Pancreas (tissue), 10 donors: ENCODE data around the gene ROR1. TPM values are rescaled to one million over a fixed set of nuclear protein-coding genes. Genes with fewer than 3 reads are reported as not detected.

Experiments
- ATAC-seq, 4 donors: fragments of 200-7000 bp; cut with Tn5 transposase; one replicate each; pipeline versions ENCODE4 v1.8.0 to v1.9.1; 2020; ENCODE audit warnings: mild to moderate bottlenecking in 4 of 4, moderate library complexity in 4 of 4
- DNase-seq, 6 donors: peaks; one replicate each; pipeline ENCODE4 v3.0.0-alpha.2; 2020
- FAIRE-seq: peaks from 2 replicates; lab custom pipeline; 2012; peaks lifted over from hg19 to GRCh38; lab: Jason Lieb, UNC
- H3K27ac ChIP-seq, 4 donors: fragments of 200-600 bp; sonication (generic); 1 replicate in 3 of 4; 2 replicates in 1 of 4; pipeline versions ENCODE4 v1.5.0 to v1.8.0; 2020
- H3K27me3 ChIP-seq, 4 donors: fragments of 200-600 bp; one replicate each; pipeline ENCODE4 v1.8.0; 2021
- H3K36me3 ChIP-seq, 3 donors: fragments of 200-600 bp; sonication (generic) in 1 of 3; one replicate each; pipeline versions ENCODE4 v1.5.0 to v1.8.0; 2020 to 2021
- H3K4me1 ChIP-seq, 3 donors: fragments of 200-600 bp; one replicate each; pipeline ENCODE4 v1.8.0; 2021
- H3K4me3 ChIP-seq, 4 donors: fragments of 200-600 bp; sonication (generic) in 2 of 4; one replicate each; pipeline versions ENCODE4 v1.5.0 to v1.8.0; 2020 to 2021
- H3K9me3 ChIP-seq, 4 donors: fragments of 200-600 bp; one replicate each; pipeline ENCODE4 v1.8.0; 2021
- WGBS, 2 donors: extraction: QIAGEN DNeasy Blood & Tissue Kit; methylation state at CpG; one replicate each; pipeline ENCODE4 v1.1.7; 2013; 5-methylcytosine and 5-hydroxymethylcytosine counted together
- intact Hi-C, 3 donors: fragments of 100-400 bp; cut with DNase I; formaldehyde crosslinking; loops; one replicate each; pipeline versions ENCODE4 v1.11.1 to v1.14.2; 2022
- polyA plus RNA-seq, 2 donors: library from polyadenylated mRNA; stranded (reverse); fragments of 200-250 nt; gene quantifications; one replicate each; pipeline ENCODE4 v1.2.3, GENCODE V29; 2013
- total RNA-seq, 6 donors: library from RNA; stranded (reverse); fragmentation: NEBNext Ultra II Directional in 4 of 6; extraction: Animal tissue kit (Norgen Biotek cat#: 25700) in 4 of 6; gene quantifications; one replicate each; pipeline versions ENCODE4 v1.2.1 to v1.2.4, GENCODE V29; 2021 to 2023
- TF ChIP-seq, protein P1 (sequence below), 4 donors: fragments of 200-600 bp; sonication (generic) in 3 of 4; IDR thresholded peaks; one replicate each; pipeline versions ENCODE4 v1.5.0 to v1.8.0; 2021; ENCODE audit warnings: antibody characterized with exemption in 4 of 4
- donor health status: healthy with polysubstance abuse.
- donor health status: DM: no; HTN: no; CAD: no; lungs with moderate emphysema.
- donor health status: DM: no; HTN: no; CAD: no.
- donor health status: control.
- donor health status: control.
- donor health status: Bipolar disorder and iron deficiency.
- donor health status: DM: yes; HTN: yes; CAD: no.
- donor health status: DM: no; HTN: no; CAD: no.
- donor health status: DM: no; HTN: no; CAD: no.
- donor health status: DM: yes; HTN: yes; CAD: no.

Gene ROR1
- total and polyA plus RNA-seq, 8 donors = 1.3 to 18.5 (median 7.3) TPM

DNA sequence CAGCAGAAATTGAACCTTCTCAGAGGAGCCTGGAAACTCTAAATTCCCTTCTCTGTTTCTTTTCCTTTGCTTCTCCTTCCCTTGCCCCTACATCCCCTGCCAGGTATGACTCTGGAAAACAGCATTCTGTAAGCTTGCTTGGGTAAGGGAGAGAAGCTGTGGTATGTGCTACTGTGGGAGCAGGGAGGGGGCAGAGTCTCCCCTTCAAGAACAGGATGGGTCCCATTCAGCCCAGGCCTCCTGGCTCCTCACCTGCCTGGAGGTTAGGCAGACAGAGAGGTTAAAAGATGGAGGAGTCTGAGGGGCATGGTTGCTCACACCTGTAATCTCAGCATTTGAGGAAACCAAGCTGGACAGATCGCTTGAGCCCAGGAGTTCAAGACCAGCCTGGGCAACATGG lies 389.0 kb downstream of the ROR1 start:
- intact Hi-C loops = no loop called here
- H3K36me3 ChIP-seq = peaks cover 0 to 12% (median 6%) of the 10 kb centered on the region in 3 donors
- H3K4me3 ChIP-seq = no peak overlapping the region
- TF ChIP-seq, protein P1, sequence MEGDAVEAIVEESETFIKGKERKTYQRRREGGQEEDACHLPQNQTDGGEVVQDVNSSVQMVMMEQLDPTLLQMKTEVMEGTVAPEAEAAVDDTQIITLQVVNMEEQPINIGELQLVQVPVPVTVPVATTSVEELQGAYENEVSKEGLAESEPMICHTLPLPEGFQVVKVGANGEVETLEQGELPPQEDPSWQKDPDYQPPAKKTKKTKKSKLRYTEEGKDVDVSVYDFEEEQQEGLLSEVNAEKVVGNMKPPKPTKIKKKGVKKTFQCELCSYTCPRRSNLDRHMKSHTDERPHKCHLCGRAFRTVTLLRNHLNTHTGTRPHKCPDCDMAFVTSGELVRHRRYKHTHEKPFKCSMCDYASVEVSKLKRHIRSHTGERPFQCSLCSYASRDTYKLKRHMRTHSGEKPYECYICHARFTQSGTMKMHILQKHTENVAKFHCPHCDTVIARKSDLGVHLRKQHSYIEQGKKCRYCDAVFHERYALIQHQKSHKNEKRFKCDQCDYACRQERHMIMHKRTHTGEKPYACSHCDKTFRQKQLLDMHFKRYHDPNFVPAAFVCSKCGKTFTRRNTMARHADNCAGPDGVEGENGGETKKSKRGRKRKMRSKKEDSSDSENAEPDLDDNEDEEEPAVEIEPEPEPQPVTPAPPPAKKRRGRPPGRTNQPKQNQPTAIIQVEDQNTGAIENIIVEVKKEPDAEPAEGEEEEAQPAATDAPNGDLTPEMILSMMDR (IDR thresholded peaks at IDR 0.05) = no peak
- no peaks in the 10 kb centered on the region for H3K27me3 ChIP-seq
- peaks cover 0 to 8% (median 6%) of the 10 kb centered on the region in 3 donors for H3K4me1 ChIP-seq
- ATAC-seq (no peak), FAIRE-seq (no peak), DNase-seq (no peak)
- no peak overlapping the region for H3K27ac ChIP-seq
- 95 to 100% methylated on average over 1 of the region's 1 CpG for WGBS, 2 donors
- no peaks in the 10 kb centered on the region for H3K9me3 ChIP-seq

DNA sequence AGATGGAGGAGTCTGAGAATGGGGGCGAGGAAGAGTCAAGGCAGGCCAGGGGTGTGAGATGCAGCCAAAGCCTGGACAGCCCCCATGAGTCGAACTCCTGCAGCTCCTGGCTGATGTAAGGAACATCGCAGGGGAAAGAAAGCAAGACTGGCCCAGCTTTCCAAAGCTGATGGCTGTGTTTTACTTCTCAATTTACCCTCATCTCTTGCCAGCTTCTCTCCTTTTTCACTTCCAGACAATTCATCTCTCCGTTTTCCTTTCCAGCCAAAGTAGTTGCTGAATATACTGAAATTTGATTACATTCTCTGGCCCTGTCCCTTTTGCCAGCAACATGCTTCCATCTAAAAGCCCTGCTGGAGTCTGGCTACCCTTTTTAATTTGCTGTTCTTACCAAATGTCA lies 389.6 kb downstream of the ROR1 start:
- peak in 1 of 4 donors; percentile 13 for ATAC-seq
- TF ChIP-seq, protein P1 (IDR thresholded peaks at IDR 0.05) = no peak

DNA sequence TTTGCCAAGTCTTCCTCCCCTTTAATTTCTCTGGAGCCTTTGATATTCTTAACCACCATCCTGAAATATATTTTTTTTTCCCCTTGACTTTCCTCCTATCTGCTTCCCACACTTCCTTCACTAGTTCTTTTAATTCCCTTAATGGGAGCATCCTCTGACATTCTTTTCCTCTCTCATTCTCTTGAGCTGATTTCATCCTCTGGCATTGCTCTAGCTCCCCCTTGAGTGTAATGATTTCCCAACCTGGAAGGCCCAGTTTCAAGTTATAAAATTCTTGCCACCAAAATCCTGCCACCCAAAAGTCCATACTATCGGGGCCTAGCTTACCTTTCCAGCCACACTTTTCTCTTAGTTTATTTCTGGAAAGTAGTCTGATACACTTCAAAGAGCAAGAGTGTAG lies 390.2 kb downstream of the ROR1 start:
- peak in 3 of 4 donors; percentile 54 to 70 (median 57) for ATAC-seq
- Histone ChIP-seq H3K4me1 (peaks cover 0 to 8% (median 6%) of the 10 kb centered on the region in 3 donors), H3K4me3 (no peak overlapping the region), H3K36me3 (peaks cover 0 to 11% (median 4%) of the 10 kb centered on the region in 3 donors), H3K9me3 (no peaks in the 10 kb centered on the region), H3K27me3 (no peaks in the 10 kb centered on the region), H3K27ac (no peak overlapping the region)
- intact Hi-C loops = no loop called here
- no peak for FAIRE-seq
- 32 to 38% methylated on average over 1 of the region's 1 CpG for WGBS, 2 donors
- TF ChIP-seq, protein P1 (IDR thresholded peaks at IDR 0.05) = no peak
- no peak for DNase-seq

More for the DNA sequence above, 389.6 kb downstream of the ROR1 start:
- intact Hi-C loops = no loop called here
- no peak for DNase-seq
- no peak overlapping the region for H3K27ac ChIP-seq
- H3K4me1 ChIP-seq = peaks cover 0 to 8% (median 6%) of the 10 kb centered on the region in 3 donors
- no peaks in the 10 kb centered on the region for H3K9me3 ChIP-seq
- H3K27me3 ChIP-seq = no peaks in the 10 kb centered on the region
- no peak for FAIRE-seq
- 87 to 92% methylated on average over 4 of the region's 4 CpGs for WGBS, 2 donors
- H3K4me3 ChIP-seq = no peak overlapping the region
- peaks cover 0 to 12% (median 6%) of the 10 kb centered on the region in 3 donors for H3K36me3 ChIP-seq

DNA sequence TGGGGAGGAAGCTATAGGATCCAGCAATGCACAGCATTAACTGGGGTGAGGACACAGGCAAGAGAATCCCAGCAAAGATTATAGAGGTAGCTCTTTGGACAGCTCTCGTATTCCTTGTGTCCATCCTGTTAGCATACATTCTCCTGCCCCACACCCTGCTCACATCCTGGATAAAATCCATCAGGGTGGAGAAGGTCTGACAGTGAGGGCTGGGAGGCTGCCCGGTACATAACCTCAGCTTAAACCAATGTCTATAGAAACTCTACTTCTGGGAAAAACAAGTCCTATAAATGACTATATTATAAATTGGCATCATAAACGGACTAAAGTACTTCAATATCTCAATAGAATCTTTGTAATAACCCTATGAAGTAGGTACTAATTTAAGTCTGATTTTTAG lies 392.8 kb downstream of the ROR1 start:
- no peak for FAIRE-seq
- H3K36me3 ChIP-seq = no peaks in the 10 kb centered on the region
- H3K27me3 ChIP-seq = no peaks in the 10 kb centered on the region
- no peak for DNase-seq
- intact Hi-C loops = no loop called here
- H3K4me3 ChIP-seq = no peak overlapping the region
- TF ChIP-seq, protein P1 (IDR thresholded peaks at IDR 0.05) = no peak
- no peak for ATAC-seq
- no peak overlapping the region for H3K27ac ChIP-seq
- H3K9me3 ChIP-seq = no peaks in the 10 kb centered on the region
- peaks cover 0 to 5% (median 2%) of the 10 kb centered on the region in 3 donors for H3K4me1 ChIP-seq
- 88 to 89% methylated on average over 3 of the region's 3 CpGs for WGBS, 2 donors

DNA sequence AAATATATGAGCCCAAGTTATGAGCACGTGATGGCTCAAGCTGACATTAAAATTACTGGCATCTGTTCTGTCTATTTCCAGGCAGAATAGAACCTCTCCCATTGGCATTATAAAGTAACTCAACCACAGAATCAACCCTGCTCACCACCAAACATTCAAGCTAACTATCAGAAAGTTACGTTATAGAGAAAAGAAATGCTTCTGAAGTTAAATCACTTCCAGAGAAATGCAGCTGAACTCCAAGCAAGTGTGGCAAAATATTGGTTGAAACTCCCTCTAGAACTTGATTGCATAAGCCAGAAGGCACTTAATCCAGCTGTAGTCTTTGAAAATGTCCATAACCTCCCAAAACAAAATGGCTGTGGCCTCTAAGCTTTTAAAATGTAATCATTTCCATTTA lies 393.4 kb downstream of the ROR1 start:
- intact Hi-C loops = no loop called here
- DNase-seq (no peak), ATAC-seq (no peak), FAIRE-seq (no peak)
- 71 to 77% methylated on average over 2 of the region's 2 CpGs for WGBS, 2 donors
- TF ChIP-seq, protein P1 (IDR thresholded peaks at IDR 0.05) = no peak
- no peaks in the 10 kb centered on the region for H3K9me3 ChIP-seq
- no peaks in the 10 kb centered on the region for H3K27me3 ChIP-seq
- H3K27ac ChIP-seq = no peak overlapping the region
- H3K4me1 ChIP-seq = peaks cover 0 to 11% (median 4%) of the 10 kb centered on the region in 3 donors
- no peaks in the 10 kb centered on the region for H3K36me3 ChIP-seq
- H3K4me3 ChIP-seq = no peak overlapping the region
